Naive thymus-derived CD4-positive, alpha-beta T cell (primary cell): ENCODE results near the gene CYGB. TPM values are rescaled to one million over a fixed set of nuclear protein-coding genes. Genes with fewer than 3 reads are reported as not detected.

Source experiments
- ATAC-seq: fragments of 150-1000 bp; cut with Tn5 transposase; 2 replicates; pipeline ENCODE4 v1.10.0; 2021; ENCODE audit warnings: mild to moderate bottlenecking, moderate library complexity
- CTCF ChIA-PET: fragments of 350-600 bp; sonication (Branson Sonifier 250); formaldehyde crosslinking; loops from one replicate; lab custom pipeline; 2021; ENCODE audit warnings: antibody characterized with exemption; lab: Charles Lee
- POLR2A ChIA-PET: fragments of 350-600 bp; sonication (Branson Sonifier 250); formaldehyde crosslinking; loops from one replicate; lab custom pipeline; 2021; ENCODE audit warnings: antibody characterized with exemption, inconsistent platforms; lab: Charles Lee
- DNase-seq, 9 donors: peaks; one replicate each; pipeline versions ENCODE4 v3.0.0 to v3.0.0-alpha.2; 2020 to 2022; ENCODE audit warnings: mixed read lengths in 1 of 9
- H3K27ac ChIP-seq: one replicate; pipeline ENCODE4 v1.7.0; 2013; ENCODE audit warnings: mild to moderate bottlenecking, low read depth, low read length, moderate library complexity
- H3K27me3 ChIP-seq, 2 donors: one replicate each; pipeline ENCODE4 v1.7.0; 2013; ENCODE audit warnings: low read length in 2 of 2, mild to moderate bottlenecking in 2 of 2, moderate library complexity in 2 of 2; ENCODE audit not compliant: control insufficient read depth in 2 of 2, insufficient read depth in 2 of 2
- H3K36me3 ChIP-seq, 3 experiments: 1 replicate in 2 of 3; 2 replicates in 1 of 3; pipeline ENCODE4 v1.7.0; 2013; ENCODE audit warnings: low read length in 3 of 3, mild to moderate bottlenecking in 3 of 3, moderate library complexity in 1 of 3; ENCODE audit not compliant: insufficient read depth in 3 of 3, control insufficient read depth in 2 of 3
- H3K4me1 ChIP-seq, 2 donors: one replicate each; pipeline ENCODE4 v1.7.0; 2013; ENCODE audit warnings: low read length in 2 of 2, mild to moderate bottlenecking in 2 of 2, moderate library complexity in 1 of 2; ENCODE audit not compliant: control insufficient read depth in 2 of 2, insufficient read depth in 2 of 2
- H3K4me3 ChIP-seq: 2 replicates; pipeline ENCODE4 v1.7.0; 2013; ENCODE audit warnings: mild to moderate bottlenecking, low read length
- H3K9me3 ChIP-seq, 3 experiments: 1 replicate in 2 of 3; 2 replicates in 1 of 3; pipeline ENCODE4 v1.7.0; 2013; ENCODE audit warnings: low read length in 3 of 3; ENCODE audit not compliant: control insufficient read depth in 2 of 3
- H3K27ac Mint-ChIP-seq, 9 donors: one replicate each; pipeline ENCODE4 v1.8.0; 2020 to 2022; ENCODE audit warnings: mixed read lengths in 9 of 9, mild to moderate bottlenecking in 8 of 9, moderate library complexity in 5 of 9, inconsistent platforms in 2 of 9
- H3K27me3 Mint-ChIP-seq, 5 donors: one replicate each; pipeline ENCODE4 v1.8.0; 2021 to 2022; ENCODE audit warnings: mixed read lengths in 5 of 5, mild to moderate bottlenecking in 1 of 5
- H3K36me3 Mint-ChIP-seq, 5 donors: one replicate each; pipeline ENCODE4 v1.8.0; 2020 to 2022; ENCODE audit warnings: mixed read lengths in 5 of 5, mild to moderate bottlenecking in 3 of 5, inconsistent platforms in 1 of 5
- H3K4me1 Mint-ChIP-seq, 7 donors: one replicate each; pipeline ENCODE4 v1.8.0; 2020 to 2022; ENCODE audit warnings: mixed read lengths in 7 of 7, mild to moderate bottlenecking in 3 of 7, inconsistent platforms in 1 of 7
- H3K4me3 Mint-ChIP-seq, 10 donors: one replicate each; pipeline ENCODE4 v1.8.0; 2020 to 2022; ENCODE audit warnings: mild to moderate bottlenecking in 10 of 10, mixed read lengths in 10 of 10, moderate library complexity in 6 of 10, inconsistent platforms in 2 of 10
- H3K9me3 Mint-ChIP-seq, 11 donors: one replicate each; pipeline ENCODE4 v1.8.0; 2020 to 2022; ENCODE audit warnings: mixed read lengths in 11 of 11, mild to moderate bottlenecking in 4 of 11, inconsistent platforms in 1 of 11, moderate library complexity in 1 of 11
- intact Hi-C, 2 donors: fragments of 100-400 bp; cut with micrococcal nuclease; formaldehyde crosslinking; loops; one replicate each; pipeline ENCODE4 v1.15.1; 2023
- polyA plus RNA-seq, 2 donors: library from polyadenylated mRNA; unstranded; fragments of 300-500 nt; fragmentation: Illumina TruSeq; gene quantifications; one replicate each; pipeline ENCODE4 v1.2.3, GENCODE V29; 2021
- total RNA-seq, 6 experiments: library from RNA in 5 of 6; stranded (reverse) in 5 of 6; gene quantifications; 1 replicate in 5 of 6; 2 replicates in 1 of 6; pipeline ENCODE4 v1.2.3 and lab custom pipeline; 2021 to 2026

The CYGB gene
- total and polyA plus RNA-seq, 7 experiments from 2014 or later, result 0.33 to 0.35 TPM; not detected in 5

DNA sequence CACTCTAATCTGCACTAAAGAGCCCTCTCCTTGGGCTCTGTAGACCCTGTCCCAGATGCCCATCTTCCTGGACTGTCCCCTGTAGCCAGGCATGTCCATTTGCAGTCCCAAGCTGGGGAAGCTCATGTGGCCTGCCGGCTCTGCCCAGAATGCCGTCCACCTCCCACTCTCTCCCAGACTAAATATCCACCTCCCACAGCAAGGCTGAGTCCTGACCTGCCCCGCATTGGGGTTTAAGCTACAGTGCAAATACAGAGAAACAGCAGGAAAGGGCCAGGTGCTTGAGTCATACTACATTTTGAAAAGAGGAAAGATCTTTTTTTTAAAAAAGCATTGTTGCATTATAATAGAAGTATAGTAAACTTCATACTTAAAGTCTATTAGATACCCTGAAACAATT, 45.2 kb upstream of the CYGB start:
- H3K4me1 ChIP-seq, result peaks cover 4 to 6% of the 10 kb centered on the region in 2 donors
- Mint-ChIP-seq H3K4me1 (peaks cover 2 to 17% (median 8%) of the 10 kb centered on the region in 7 donors), H3K27ac (no peak overlapping the region), H3K4me3 (no peak overlapping the region), H3K27me3 (peaks cover 25 to 58% (median 26%) of the 10 kb centered on the region in 5 donors), H3K9me3 (no peaks in the 10 kb centered on the region), H3K36me3 (no peaks in the 10 kb centered on the region)
- peaks cover 0 to 18% of the 10 kb centered on the region in 2 donors for H3K27me3 ChIP-seq
- H3K36me3 ChIP-seq, result no peaks in the 10 kb centered on the region
- H3K4me3 ChIP-seq, result no peak overlapping the region
- no peak overlapping the region for H3K27ac ChIP-seq
- H3K9me3 ChIP-seq, result no peaks in the 10 kb centered on the region
- ChIA-PET POLR2A (no interaction called here), CTCF (no interaction called here)
- DNase-seq, result no peak
- ATAC-seq, result no peak
- intact Hi-C loops, result no loop called here

DNA sequence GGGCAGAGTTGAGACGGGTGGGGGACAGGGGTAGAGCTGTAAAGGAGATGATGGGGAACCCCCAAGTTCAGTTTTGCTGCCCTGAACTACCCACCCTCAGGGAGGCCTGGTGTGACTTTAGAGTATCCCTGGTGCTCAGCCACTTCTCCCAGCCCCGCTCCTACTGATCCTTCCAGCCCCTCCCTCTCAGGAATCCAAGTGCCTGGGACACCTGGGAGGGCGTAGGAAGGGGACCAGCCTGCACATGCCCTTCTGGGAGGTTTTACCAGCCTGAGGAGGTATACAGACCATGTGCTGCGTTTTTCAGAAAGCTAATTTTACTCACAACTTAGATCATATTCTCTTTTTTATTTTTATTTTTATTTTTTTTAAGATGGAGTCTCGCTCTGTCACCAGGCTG, 44.0 kb upstream of the CYGB start:
- ChIA-PET CTCF (no interaction called here), POLR2A (no interaction called here)
- Mint-ChIP-seq H3K27me3 (peaks cover 15 to 47% (median 19%) of the 10 kb centered on the region in 5 donors), H3K9me3 (no peaks in the 10 kb centered on the region), H3K4me3 (no peak overlapping the region), H3K27ac (no peak overlapping the region), H3K4me1 (peaks cover 0 to 10% (median 4%) of the 10 kb centered on the region in 7 donors), H3K36me3 (no peaks in the 10 kb centered on the region)
- Histone ChIP-seq H3K4me3 (no peak overlapping the region), H3K4me1 (peaks cover 0 to 6% of the 10 kb centered on the region in 2 donors), H3K36me3 (no peaks in the 10 kb centered on the region), H3K27me3 (peaks cover 0 to 13% of the 10 kb centered on the region in 2 donors), H3K27ac (no peak overlapping the region), H3K9me3 (no peaks in the 10 kb centered on the region)
- intact Hi-C loops, result no loop called here
- no peak for ATAC-seq
- no peak for DNase-seq

DNA sequence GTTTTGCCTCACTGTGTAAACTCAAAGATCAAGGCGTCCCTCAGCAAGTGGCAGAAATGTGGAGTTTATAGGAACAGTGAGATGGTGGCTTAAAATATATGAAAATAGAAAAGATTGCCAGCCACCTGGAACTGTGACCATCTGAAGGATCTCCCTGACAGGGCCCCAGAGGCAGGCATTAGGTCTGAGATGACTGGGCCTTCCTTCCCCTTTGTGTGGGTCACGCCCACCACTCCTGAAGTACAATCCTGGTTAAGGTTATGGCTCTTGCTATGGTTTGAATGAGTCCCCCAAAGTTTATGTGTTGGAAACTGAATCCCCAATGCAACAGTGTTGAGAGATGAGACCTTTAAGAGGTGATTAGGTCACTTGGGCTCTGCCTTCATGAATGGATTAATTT, 41.8 kb upstream of the CYGB start:
- intact Hi-C loops, result no loop called here
- ChIA-PET POLR2A (interaction anchor here (0.6 kb wide), 1 partner anchor 25 kb away, joined by 4 read pairs; no protein-coding TSS in a partner anchor), CTCF (no interaction called here)
- no peak overlapping the region for H3K4me3 Mint-ChIP-seq
- no peak overlapping the region for H3K27ac ChIP-seq
- no peaks in the 10 kb centered on the region for H3K9me3 Mint-ChIP-seq
- no peak overlapping the region for H3K4me3 ChIP-seq
- ATAC-seq (peak; percentile 49), DNase-seq (no peak)
- H3K36me3 Mint-ChIP-seq, result no peaks in the 10 kb centered on the region
- H3K4me1 Mint-ChIP-seq, result peaks cover 0 to 7% (median 0%) of the 10 kb centered on the region in 7 donors
- no peak overlapping the region for H3K27ac Mint-ChIP-seq
- H3K9me3 ChIP-seq, result no peaks in the 10 kb centered on the region
- H3K27me3 Mint-ChIP-seq, result peaks cover 9 to 31% (median 13%) of the 10 kb centered on the region in 5 donors
- H3K27me3 ChIP-seq, result no peaks in the 10 kb centered on the region
- no peaks in the 10 kb centered on the region for H3K36me3 ChIP-seq
- H3K4me1 ChIP-seq, result no peaks in the 10 kb centered on the region

DNA sequence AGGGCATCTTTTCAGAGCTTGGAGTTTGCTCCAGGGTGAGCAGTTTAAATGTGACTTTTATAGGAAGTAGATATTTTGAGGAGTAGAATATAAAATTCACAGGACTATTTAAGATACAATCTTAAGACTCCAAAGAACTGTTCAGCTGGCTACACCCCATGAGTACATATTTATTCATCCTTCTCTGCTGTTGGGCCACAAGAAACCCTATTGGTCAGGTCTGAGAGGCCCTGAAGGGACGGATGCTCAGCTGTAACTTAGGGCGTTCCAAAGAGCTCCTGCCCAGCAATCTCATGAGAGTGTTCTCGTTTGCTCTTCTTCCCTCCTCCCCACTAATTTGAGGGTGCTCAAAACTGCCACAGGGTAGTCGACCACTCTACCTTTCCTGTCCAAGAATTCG, 40.9 kb upstream of the CYGB start:
- H3K27ac Mint-ChIP-seq, result no peak overlapping the region

DNA sequence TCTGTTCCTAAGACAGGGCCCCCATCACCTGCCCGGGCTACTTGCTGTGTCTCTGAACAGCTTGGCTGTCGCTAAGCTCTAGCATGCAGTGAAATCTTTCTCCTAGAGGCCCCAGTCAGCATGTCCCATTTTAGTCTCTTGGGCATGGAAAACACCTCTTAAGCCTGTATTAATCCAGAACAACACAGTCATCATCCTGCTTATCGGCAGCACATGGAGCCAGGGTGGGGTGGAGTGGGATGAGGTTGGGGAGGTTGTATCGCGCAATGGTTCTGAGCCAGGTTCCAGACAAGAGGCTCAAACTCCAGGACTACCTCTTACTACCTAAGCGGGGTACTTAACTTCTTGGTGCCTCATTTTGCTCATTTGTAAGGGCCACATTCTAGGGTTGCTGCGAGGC, 40.4 kb upstream of the CYGB start:
- ChIA-PET CTCF (interaction anchor here (0.9 kb wide), 1 partner anchor 104 kb away, joined by 4 read pairs; no protein-coding TSS in a partner anchor), POLR2A (no interaction called here)
- H3K27ac ChIP-seq, result no peak overlapping the region
- Mint-ChIP-seq H3K27ac (no peak overlapping the region), H3K4me3 (no peak overlapping the region), H3K4me1 (peaks cover 0 to 7% (median 0%) of the 10 kb centered on the region in 7 donors), H3K9me3 (no peaks in the 10 kb centered on the region), H3K27me3 (peaks cover 4 to 17% (median 5%) of the 10 kb centered on the region in 5 donors), H3K36me3 (no peaks in the 10 kb centered on the region)
- H3K4me3 ChIP-seq, result no peak overlapping the region
- H3K4me1 ChIP-seq, result no peaks in the 10 kb centered on the region
- H3K27me3 ChIP-seq, result no peaks in the 10 kb centered on the region
- H3K9me3 ChIP-seq, result no peaks in the 10 kb centered on the region
- no peaks in the 10 kb centered on the region for H3K36me3 ChIP-seq
- intact Hi-C loops, result no loop called here
- DNase-seq (no peak), ATAC-seq (no peak)

More for the DNA sequence above, 40.9 kb upstream of the CYGB start:
- Mint-ChIP-seq H3K4me3 (no peak overlapping the region), H3K27me3 (peaks cover 6 to 22% (median 7%) of the 10 kb centered on the region in 5 donors), H3K9me3 (no peaks in the 10 kb centered on the region), H3K4me1 (peaks cover 0 to 7% (median 0%) of the 10 kb centered on the region in 7 donors), H3K36me3 (no peaks in the 10 kb centered on the region)
- Histone ChIP-seq H3K27me3 (no peaks in the 10 kb centered on the region), H3K9me3 (no peaks in the 10 kb centered on the region), H3K36me3 (no peaks in the 10 kb centered on the region), H3K27ac (no peak overlapping the region), H3K4me3 (no peak overlapping the region), H3K4me1 (no peaks in the 10 kb centered on the region)
- POLR2A ChIA-PET, result no interaction called here
- intact Hi-C loops, result no loop called here
- DNase-seq (no peak), ATAC-seq (no peak)
- CTCF ChIA-PET, result interaction anchor here (0.9 kb wide), 1 partner anchor 103 kb away, joined by 4 read pairs; no protein-coding TSS in a partner anchor

DNA sequence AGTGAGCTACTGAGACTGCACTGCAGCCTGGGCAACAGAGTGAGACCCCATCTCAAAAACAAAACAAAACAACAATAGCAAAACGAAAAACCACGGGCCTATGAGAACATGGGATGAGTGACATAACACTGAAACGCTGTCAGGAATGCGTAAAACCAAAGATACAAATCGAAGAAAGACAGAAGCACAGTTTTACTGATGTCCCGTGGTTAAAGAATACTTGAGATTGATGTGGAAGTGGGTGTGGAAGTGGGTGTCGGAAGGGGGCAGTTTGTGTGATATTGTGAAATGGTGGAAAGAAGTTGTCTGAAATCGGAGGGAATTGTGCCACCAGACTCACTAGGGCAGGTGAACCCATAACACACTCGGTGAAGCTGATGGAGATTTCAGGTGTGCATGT, 38.7 kb upstream of the CYGB start:
- Mint-ChIP-seq H3K27me3 (peaks cover 0 to 8% (median 0%) of the 10 kb centered on the region in 5 donors), H3K4me1 (peaks cover 0 to 7% (median 0%) of the 10 kb centered on the region in 7 donors), H3K36me3 (no peaks in the 10 kb centered on the region), H3K4me3 (no peak overlapping the region), H3K9me3 (no peaks in the 10 kb centered on the region), H3K27ac (no peak overlapping the region)
- ATAC-seq (no peak), DNase-seq (no peak)
- ChIA-PET CTCF (no interaction called here), POLR2A (no interaction called here)
- no peaks in the 10 kb centered on the region for H3K9me3 ChIP-seq
- H3K36me3 ChIP-seq, result no peaks in the 10 kb centered on the region
- no peaks in the 10 kb centered on the region for H3K4me1 ChIP-seq
- intact Hi-C loops, result no loop called here
- no peak overlapping the region for H3K27ac ChIP-seq
- H3K27me3 ChIP-seq, result no peaks in the 10 kb centered on the region
- H3K4me3 ChIP-seq, result no peak overlapping the region

DNA sequence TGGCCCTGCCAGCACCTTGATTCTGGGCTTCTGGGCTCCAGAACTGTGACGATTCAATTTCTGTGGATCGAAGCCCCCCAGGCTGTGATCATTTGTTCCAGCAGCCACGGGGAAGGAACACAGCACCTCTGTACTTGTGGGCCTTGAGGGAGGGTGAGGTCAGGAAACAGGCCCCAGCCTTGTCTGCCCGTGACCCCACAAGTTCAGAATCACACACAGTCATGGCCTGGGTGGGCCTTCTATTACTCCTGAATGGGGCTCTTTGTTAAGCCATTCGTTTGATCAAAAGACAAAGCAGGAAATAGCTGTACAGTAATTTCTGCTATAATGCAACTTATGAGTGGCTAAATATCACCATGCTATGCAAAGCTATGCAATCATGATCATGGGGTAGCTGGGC, 38.1 kb upstream of the CYGB start:
- DNase-seq (no peak), ATAC-seq (no peak)
- no peaks in the 10 kb centered on the region for H3K9me3 ChIP-seq
- no peak overlapping the region for H3K27ac ChIP-seq
- no peaks in the 10 kb centered on the region for H3K27me3 ChIP-seq
- H3K4me1 Mint-ChIP-seq, result peaks cover 0 to 7% (median 0%) of the 10 kb centered on the region in 7 donors
- H3K27me3 Mint-ChIP-seq, result peaks cover 0 to 6% (median 0%) of the 10 kb centered on the region in 5 donors
- no peak overlapping the region for H3K4me3 Mint-ChIP-seq
- no peaks in the 10 kb centered on the region for H3K9me3 Mint-ChIP-seq
- ChIA-PET POLR2A (no interaction called here), CTCF (no interaction called here)
- H3K27ac Mint-ChIP-seq, result no peak overlapping the region
- intact Hi-C loops, result no loop called here
- no peak overlapping the region for H3K4me3 ChIP-seq
- H3K4me1 ChIP-seq, result no peaks in the 10 kb centered on the region
- H3K36me3 Mint-ChIP-seq, result no peaks in the 10 kb centered on the region
- H3K36me3 ChIP-seq, result no peaks in the 10 kb centered on the region
